RWPE1 (cell line): Measurements from ENCODE around the gene BDH1.

Source experiments
- CTCF ChIA-PET: fragments of 350-600 bp; sonication (Branson Sonifier 250); formaldehyde crosslinking; extraction: SDS; loops from one replicate; lab custom pipeline; 2021; lab: Yijun Ruan, JAX
- POLR2A ChIA-PET: fragments of 400-600 bp; formaldehyde crosslinking; extraction: SDS; loops from one replicate; lab custom pipeline; 2020; ENCODE audit warnings: antibody characterized with exemption; ENCODE audit not compliant: low non-redundant PET; lab: Yijun Ruan, JAX
- DNase-seq: peaks from one replicate; pipeline ENCODE4 v3.0.0; 2012; ENCODE audit warnings: low spot score
- H3K27ac ChIP-seq: fragments of 450-650 bp; 2 replicates; pipeline ENCODE4 v1.5.1; 2017
- CTCF ChIP-seq: fragments of 450-650 bp; conservative IDR thresholded peaks from 2 replicates; pipeline ENCODE4 v1.5.1; 2017; ENCODE audit warnings: low read depth, mild to moderate bottlenecking

The BDH1 gene

DNA sequence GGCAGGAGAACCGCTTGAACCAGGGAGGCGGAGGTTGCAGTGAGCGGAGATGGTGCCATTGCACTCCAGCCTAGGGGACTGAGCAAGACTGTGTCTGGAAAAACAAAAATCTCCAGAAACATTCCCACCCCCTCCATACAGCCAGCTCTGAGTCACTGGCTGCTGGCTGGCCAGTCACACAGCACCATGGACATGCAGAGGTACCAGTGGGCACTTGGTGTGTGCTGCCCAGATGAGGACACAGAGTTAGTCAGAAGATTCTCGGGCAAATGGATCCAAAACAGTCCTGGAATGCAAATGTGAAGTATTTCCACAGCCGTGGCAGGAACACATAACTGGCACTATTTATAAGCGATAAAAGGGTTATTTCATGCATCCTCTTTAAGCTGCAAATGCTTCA is 44.6 kb downstream of the BDH1 start:
- H3K27ac ChIP-seq: peak overlapping the region; percentile 71
- no peak for TF ChIP-seq CTCF
- ChIA-PET CTCF (interaction anchor here (0.6 to 2.0 kb wide), 5 partner anchors 9 to 228 kb away, joined by 3 to 6 read pairs (median 4); no protein-coding TSS in a partner anchor), POLR2A (interaction anchor here (0.8 kb wide), 1 partner anchor 254 kb away, joined by 4 read pairs; no protein-coding TSS in a partner anchor)
- DNase-seq: no peak

- no peak for DNase-seq
- H3K27ac ChIP-seq: peak overlapping the region; percentile 71
- no peak for TF ChIP-seq CTCF
- ChIA-PET CTCF (interaction anchor here (0.6 to 2.0 kb wide), 10 partner anchors 8 to 294 kb away, joined by 3 to 6 read pairs (median 4); no protein-coding TSS in a partner anchor), POLR2A (interaction anchor here (0.8 kb wide), 1 partner anchor 253 kb away, joined by 4 read pairs; no protein-coding TSS in a partner anchor)
These were observed 45.1 kb downstream of the BDH1 start for GRCh38 chr3:197510642-197511018.

DNA sequence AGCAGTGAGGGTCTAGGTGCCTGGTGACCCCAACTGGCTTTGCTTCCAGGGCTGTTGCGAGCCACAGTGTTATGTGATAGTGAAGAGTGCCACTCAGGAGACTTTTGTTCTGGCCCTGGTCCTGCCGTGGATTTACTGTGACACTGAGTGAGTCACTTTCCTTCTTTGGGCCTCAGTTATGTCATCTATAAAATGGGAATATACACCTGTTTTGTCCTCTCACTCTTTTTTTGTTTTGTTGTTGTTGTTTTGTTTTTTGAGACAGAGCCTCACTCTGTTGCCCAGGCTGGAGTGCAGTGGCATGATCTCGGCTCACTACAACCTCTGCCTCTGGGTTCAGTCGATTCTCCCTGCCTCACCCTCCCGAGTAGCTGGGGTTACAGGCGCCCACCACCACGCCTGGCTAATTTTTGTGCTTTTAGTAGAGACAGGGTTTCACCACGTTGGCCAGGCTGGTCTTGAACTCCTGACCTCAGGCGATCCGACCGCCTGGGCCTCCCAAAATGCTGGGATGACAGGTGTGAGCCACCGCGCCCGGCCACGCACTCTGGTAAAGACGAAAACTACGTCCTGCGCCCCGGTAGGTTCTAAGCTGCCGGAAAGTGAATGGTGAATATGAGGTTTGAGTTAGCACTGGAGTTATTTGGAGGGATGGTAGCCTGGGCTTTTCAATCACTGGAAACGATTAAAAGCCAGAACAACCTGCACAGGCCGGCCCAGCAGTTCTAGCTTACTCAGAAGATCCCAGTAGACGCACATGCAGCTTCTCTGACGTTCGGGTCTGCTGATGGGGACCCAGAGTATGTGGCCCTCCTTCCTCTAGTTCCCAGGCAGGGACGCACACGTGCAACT is 46.6 kb downstream of the BDH1 start:
- POLR2A ChIA-PET: no interaction called here
- no peak for TF ChIP-seq CTCF
- CTCF ChIA-PET: interaction anchor here (0.6 to 2.0 kb wide), 16 partner anchors 8 to 384 kb away, joined by 3 to 7 read pairs (median 4); no protein-coding TSS in a partner anchor
- no peak for DNase-seq
- peak overlapping the region; percentile 71 for H3K27ac ChIP-seq

GRCh38 chr3:197508461-197508860 is 47.3 kb downstream of the BDH1 start:
- TF ChIP-seq CTCF: no peak
- CTCF ChIA-PET: interaction anchor here (0.7 kb wide), 1 partner anchor 38 kb away, joined by 3 read pairs; no protein-coding TSS in a partner anchor
- DNase-seq: no peak
- POLR2A ChIA-PET: no interaction called here
- H3K27ac ChIP-seq: peak overlapping the region; percentile 21; the same call in 1 of the 2 replicates

DNA sequence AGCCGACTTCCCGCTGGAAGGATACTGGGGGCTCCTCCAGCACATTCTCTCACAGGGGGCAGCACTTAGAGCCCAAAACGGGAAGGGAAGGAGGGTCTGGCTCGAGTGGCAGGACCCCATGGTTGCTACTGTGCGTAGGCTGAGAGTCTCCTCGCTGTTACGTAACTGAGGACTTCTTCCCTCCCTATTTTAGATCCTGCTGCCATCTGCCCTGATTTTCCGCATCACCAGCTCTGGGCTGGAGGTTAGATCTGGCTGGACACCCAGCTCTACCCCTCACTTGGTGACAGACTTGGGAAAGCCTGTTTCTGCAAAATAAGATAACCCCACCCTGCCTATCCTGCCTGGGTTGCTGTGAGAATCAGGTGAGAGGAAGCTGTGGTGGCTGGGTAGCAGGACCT is 47.7 kb downstream of the BDH1 start:
- DNase-seq: no peak
- ChIA-PET CTCF (interaction anchor here (0.7 kb wide), 1 partner anchor 38 kb away, joined by 3 read pairs; no protein-coding TSS in a partner anchor), POLR2A (no interaction called here)
- peak overlapping the region; percentile 21; the same call in 1 of the 2 replicates for H3K27ac ChIP-seq
- no peak for TF ChIP-seq CTCF

DNA sequence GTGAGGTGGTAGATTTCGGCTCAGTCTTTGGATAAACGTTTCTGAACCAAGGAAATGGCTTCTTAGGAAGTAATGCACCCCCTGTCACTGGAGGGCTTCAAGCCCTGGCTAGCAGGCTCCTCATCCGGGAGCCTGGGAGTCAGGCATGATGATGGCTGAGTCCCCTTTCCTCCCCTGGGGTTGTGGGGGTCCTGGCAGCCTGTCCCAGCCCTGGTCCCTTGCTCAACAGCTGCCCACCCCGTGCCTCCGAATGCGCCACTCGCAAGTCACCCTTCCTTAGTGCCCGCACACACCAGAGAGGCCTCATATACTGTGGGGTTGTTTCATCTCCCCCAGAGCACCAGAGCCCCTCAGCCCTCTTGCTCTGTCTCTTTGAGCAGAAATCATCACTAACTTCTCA is 48.2 kb downstream of the BDH1 start:
- ChIA-PET POLR2A (no interaction called here), CTCF (no interaction called here)
- DNase-seq: no peak
- H3K27ac ChIP-seq: peak overlapping the region; percentile 21; the same call in 1 of the 2 replicates
- no peak for TF ChIP-seq CTCF
